ENCODE data around the gene GALR1. TPM values are rescaled to one million over a fixed set of nuclear protein-coding genes. Genes with fewer than 3 reads are reported as not detected.
"Not testable (repeated sequence)": the region's sequence is repeated elsewhere in the genome, so short reads cannot be mapped to it uniquely, and the experiment has no call there.

Gene GALR1
- total RNA-seq, 1 donor from 2014 or later = 2.9 TPM

DNA sequence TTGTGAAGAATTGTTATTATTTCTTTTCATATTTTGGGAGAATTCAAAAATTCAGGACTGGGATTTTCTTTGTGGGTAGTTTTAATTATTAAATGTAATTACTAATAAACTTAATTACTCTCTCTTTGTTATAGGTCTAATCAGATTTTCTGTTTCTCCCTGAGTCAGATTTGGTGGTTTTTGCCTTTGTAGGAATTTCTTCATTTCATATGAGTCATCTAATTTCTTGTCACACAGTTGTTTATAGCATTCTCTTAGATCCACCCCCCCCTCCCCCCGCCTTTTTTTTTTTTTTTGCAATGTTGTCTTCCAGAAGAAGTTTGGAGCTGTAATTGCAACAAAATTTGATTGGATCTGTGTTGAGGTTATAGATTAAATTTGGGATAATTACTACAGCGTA is 26.0 kb upstream of the GALR1 start:
- Mint-ChIP-seq H3K4me3 (ENCODE audit: low read depth) (no peak overlapping the region), H3K27ac (no peak overlapping the region), H3K9me3 (ENCODE audit: low read depth) (no peaks in the 10 kb centered on the region), H3K4me1 (ENCODE audit: low read depth) (peaks cover 3% of the 10 kb centered on the region), H3K27me3 (peaks cover 14% of the 10 kb centered on the region), H3K36me3 (ENCODE audit: insufficient read depth) (no peaks in the 10 kb centered on the region)
- no peak for DNase-seq (ENCODE audit: low spot score, unreplicated experiment)
- TF ChIP-seq, protein P1, sequence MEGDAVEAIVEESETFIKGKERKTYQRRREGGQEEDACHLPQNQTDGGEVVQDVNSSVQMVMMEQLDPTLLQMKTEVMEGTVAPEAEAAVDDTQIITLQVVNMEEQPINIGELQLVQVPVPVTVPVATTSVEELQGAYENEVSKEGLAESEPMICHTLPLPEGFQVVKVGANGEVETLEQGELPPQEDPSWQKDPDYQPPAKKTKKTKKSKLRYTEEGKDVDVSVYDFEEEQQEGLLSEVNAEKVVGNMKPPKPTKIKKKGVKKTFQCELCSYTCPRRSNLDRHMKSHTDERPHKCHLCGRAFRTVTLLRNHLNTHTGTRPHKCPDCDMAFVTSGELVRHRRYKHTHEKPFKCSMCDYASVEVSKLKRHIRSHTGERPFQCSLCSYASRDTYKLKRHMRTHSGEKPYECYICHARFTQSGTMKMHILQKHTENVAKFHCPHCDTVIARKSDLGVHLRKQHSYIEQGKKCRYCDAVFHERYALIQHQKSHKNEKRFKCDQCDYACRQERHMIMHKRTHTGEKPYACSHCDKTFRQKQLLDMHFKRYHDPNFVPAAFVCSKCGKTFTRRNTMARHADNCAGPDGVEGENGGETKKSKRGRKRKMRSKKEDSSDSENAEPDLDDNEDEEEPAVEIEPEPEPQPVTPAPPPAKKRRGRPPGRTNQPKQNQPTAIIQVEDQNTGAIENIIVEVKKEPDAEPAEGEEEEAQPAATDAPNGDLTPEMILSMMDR (IDR thresholded peaks at IDR 0.05; ENCODE audit: unreplicated experiment) = no peak

DNA sequence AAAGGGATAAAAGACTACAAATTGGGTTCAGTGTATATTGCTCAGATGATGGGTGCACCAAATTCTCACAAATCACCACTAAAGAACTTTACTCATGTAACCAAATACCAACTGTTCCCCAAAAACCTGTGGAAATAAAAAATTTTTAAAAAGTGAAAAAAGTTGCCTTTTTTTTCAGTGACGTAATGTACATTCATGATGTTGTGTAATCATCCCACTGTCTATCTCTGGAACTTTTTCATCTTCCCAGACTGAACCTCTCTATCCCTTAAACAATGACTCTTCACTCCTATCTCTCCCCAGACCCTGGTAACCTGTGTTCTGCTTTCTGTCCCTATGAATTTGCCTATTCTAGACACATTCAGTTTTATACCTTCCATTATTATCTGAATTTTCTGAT is 19.0 kb upstream of the GALR1 start:
- Mint-ChIP-seq H3K4me1 (ENCODE audit: low read depth) (peaks cover 1% of the 10 kb centered on the region), H3K36me3 (ENCODE audit: insufficient read depth) (no peaks in the 10 kb centered on the region), H3K9me3 (ENCODE audit: low read depth) (no peaks in the 10 kb centered on the region), H3K27me3 (peaks cover 14% of the 10 kb centered on the region), H3K27ac (no peak overlapping the region), H3K4me3 (ENCODE audit: low read depth) (no peak overlapping the region)
- TF ChIP-seq, protein P1 (IDR thresholded peaks at IDR 0.05; ENCODE audit: unreplicated experiment) = no peak
- DNase-seq (ENCODE audit: low spot score, unreplicated experiment) = no peak

DNA sequence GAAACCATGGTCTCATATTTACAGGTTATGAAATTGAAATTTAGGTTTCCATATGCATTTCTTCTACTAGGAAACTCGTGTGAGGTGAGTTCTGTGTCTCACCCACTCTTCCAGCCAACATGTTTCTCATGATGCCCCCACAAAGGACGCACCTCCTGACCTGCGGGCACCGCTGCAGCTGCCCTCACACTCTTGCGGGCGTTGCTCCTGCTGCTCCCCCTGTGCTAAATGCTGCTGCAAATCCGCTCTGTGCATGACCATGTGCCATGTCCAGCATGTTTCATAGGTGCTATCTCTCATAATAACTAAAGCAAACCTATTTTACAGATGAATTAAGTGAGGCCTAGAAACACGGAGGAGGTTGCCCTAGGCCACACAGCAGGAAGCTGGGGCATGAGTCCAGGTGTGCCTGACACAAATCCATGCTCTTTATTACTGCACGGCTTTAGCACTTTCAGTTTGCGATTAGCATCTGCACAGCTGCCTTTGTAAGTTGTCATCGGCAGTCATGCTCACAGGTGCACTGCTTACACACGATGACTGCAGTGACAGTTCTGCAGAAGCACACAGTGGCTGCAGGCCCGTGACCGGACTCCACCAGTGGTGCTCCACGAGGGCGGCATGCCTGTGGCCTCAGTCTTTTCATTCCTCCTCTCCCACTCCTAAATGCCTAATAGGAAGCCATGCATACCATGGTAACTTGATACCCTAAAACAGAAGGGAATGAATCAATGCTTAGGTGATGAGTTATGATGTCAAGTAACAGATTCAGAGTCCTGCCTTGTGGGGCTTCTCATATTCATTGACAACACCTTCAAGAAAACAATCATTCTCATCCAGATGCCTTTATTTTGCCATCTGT is 14.9 kb upstream of the GALR1 start:
- Mint-ChIP-seq H3K4me3 (ENCODE audit: low read depth) (no peak overlapping the region), H3K4me1 (ENCODE audit: low read depth) (peaks cover 1% of the 10 kb centered on the region), H3K27ac (no peak overlapping the region), H3K36me3 (ENCODE audit: insufficient read depth) (peaks cover 5% of the 10 kb centered on the region), H3K9me3 (ENCODE audit: low read depth) (peaks cover 20% of the 10 kb centered on the region), H3K27me3 (no peaks in the 10 kb centered on the region)
- DNase-seq (ENCODE audit: low spot score, unreplicated experiment) = no peak
- TF ChIP-seq, protein P1 (IDR thresholded peaks at IDR 0.05; ENCODE audit: unreplicated experiment) = no peak

DNA sequence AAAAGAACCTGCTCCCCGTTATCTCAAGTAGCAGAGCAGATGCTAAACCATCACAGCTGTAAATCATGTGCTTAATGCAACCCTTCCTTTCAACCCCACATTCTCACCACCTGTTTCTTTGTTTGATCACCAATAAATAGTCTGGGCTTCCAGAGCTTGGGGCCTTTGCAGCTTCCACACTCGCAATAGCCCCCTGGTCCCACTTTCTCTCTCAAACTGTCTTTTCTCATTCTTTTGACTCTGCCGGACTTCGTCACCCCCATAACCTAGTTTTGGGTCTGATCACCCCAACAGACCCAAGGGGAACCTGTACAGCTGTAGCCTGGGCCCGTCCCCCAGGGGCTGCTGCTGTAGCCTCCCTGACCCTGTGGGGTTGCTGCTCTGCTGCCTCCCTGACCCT is 10.4 kb upstream of the GALR1 start:
- H3K27me3 Mint-ChIP-seq; H3K36me3 Mint-ChIP-seq (ENCODE audit: insufficient read depth); H3K27ac Mint-ChIP-seq; H3K4me3 Mint-ChIP-seq (ENCODE audit: low read depth); DNase-seq (ENCODE audit: low spot score, unreplicated experiment); H3K4me1 Mint-ChIP-seq (ENCODE audit: low read depth): not testable (repeated sequence)
- peaks cover 21% of the 10 kb centered on the region for H3K9me3 Mint-ChIP-seq (ENCODE audit: low read depth)

DNA sequence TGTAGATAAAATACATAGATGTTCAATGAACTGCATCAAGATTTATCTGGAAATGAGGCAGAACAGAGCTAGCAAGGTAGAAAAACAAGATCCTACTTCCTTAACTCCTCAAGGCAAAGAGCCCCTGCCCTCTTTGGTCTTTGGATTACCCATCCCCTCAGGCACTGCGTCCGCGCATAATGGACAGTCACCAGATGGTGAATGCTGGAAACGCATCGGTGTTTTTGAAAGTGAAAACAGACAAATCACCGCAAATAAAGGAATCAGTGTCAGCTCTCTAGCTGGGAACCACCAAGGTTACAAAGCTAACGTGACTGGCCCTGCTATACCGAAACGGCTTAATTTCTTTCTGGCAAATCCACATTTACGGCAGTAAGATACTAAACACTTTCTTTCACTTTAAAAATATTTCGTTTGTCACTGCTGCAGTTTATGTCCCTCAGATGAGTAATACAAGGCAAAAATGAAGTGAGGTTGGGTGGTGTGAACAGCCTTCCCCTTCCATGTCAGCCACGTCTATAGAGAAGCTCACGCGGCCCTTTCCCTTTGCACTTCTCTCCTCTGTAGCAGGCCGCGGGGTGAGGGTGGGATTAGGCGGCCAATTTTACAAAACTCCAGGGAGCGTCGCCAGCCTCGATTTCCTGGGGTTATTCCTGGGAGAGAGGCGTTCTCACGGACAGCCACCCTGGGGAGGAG is 627 bp upstream of the GALR1 start:
- Mint-ChIP-seq H3K36me3 (ENCODE audit: insufficient read depth) (peaks cover 1% of the 10 kb centered on the region), H3K9me3 (ENCODE audit: low read depth) (no peaks in the 10 kb centered on the region), H3K4me1 (ENCODE audit: low read depth) (peaks cover 6% of the 10 kb centered on the region), H3K27ac (no peak overlapping the region), H3K4me3 (ENCODE audit: low read depth) (peak overlapping the region; percentile 73), H3K27me3 (peaks cover 81% of the 10 kb centered on the region)
- TF ChIP-seq, protein P1 (IDR thresholded peaks at IDR 0.05; ENCODE audit: unreplicated experiment) = no peak
- no peak for DNase-seq (ENCODE audit: low spot score, unreplicated experiment)

All from progenitor cell of endocrine pancreas (in vitro differentiated cells).